AG09309 (cell line): ENCODE measurements around the gene CRYBA2.
A peak's percentile ranks its signal among the peaks of the same experiment; 100 is the strongest.

Source experiments
- DNase-seq: peaks from one replicate; pipeline ENCODE4 v3.0.0-alpha.2; 2010; ENCODE audit warnings: low read depth
- H3K4me3 ChIP-seq: 2 replicates; pipeline ENCODE4 v1.5.1; 2011; ENCODE audit warnings: mild to moderate bottlenecking, low read depth, low read length, moderate library complexity; ENCODE audit not compliant: control insufficient read depth
- CTCF ChIP-seq: IDR thresholded peaks from 2 replicates; pipeline ENCODE4 v1.5.1; 2011; ENCODE audit warnings: mild to moderate bottlenecking, low read depth, low read length, inconsistent platforms; ENCODE audit not compliant: insufficient read depth, control insufficient read depth; ENCODE audit errors: missing control alignments

Gene CRYBA2

GRCh38 chr2:219035942-219036341 lies 42.7 kb upstream of the CRYBA2 start:
- DNase-seq: no peak
- H3K4me3 ChIP-seq: no peak overlapping the region
- no peak for TF ChIP-seq CTCF

- H3K4me3 ChIP-seq: no peak overlapping the region
- no peak for DNase-seq
- no peak for TF ChIP-seq CTCF
Observed at GRCh38 chr2:219034823-219035222, 41.6 kb upstream of the CRYBA2 start.

GRCh38 chr2:219032051-219032745 lies 39.0 kb upstream of the CRYBA2 start:
- no peak for DNase-seq
- no peak overlapping the region for H3K4me3 ChIP-seq
- TF ChIP-seq CTCF: no peak

GRCh38 chr2:219031005-219031738 lies 38.0 kb upstream of the CRYBA2 start:
- no peak for TF ChIP-seq CTCF
- H3K4me3 ChIP-seq: no peak overlapping the region
- no peak for DNase-seq

- H3K4me3 ChIP-seq: no peak overlapping the region
- TF ChIP-seq CTCF: no peak
- no peak for DNase-seq
Observed at GRCh38 chr2:219030177-219030940, 37.1 kb upstream of the CRYBA2 start.

GRCh38 chr2:219029829-219030165 lies 36.6 kb upstream of the CRYBA2 start:
- peak; percentile 11 for DNase-seq
- H3K4me3 ChIP-seq: no peak overlapping the region
- peak; percentile 93 for TF ChIP-seq CTCF
